AG04450 (cell line): ENCODE data around the gene TMEM151B. TPM values are rescaled to one million over a fixed set of nuclear protein-coding genes. Genes with fewer than 3 reads are reported as not detected.
A peak's percentile ranks its signal among the peaks of the same experiment; 100 is the strongest.

Experiments used
- CTCF ChIA-PET: fragments of 300-600, 350-600 bp; formaldehyde crosslinking; extraction: SDS; loops from one replicate; lab custom pipeline; 2022; ENCODE audit warnings: antibody characterized with exemption, inconsistent platforms; lab: Charles Lee
- POLR2A ChIA-PET: fragments of 350-600 bp; formaldehyde crosslinking; extraction: SDS; loops from one replicate; lab custom pipeline; 2021; ENCODE audit warnings: antibody characterized with exemption, inconsistent platforms; lab: Yijun Ruan, JAX
- DNase-seq: peaks from one replicate; pipeline ENCODE4 v3.0.0-alpha.2; 2011; ENCODE audit warnings: low read depth, low spot score
- H3K27ac ChIP-seq: one replicate; pipeline ENCODE4 v1.5.1; 2012; ENCODE audit warnings: low read depth, low read length, control low read depth
- H3K27me3 ChIP-seq: one replicate; pipeline ENCODE4 v1.6.0; 2012; ENCODE audit warnings: low read length; ENCODE audit not compliant: control insufficient read depth, insufficient read depth
- H3K4me3 ChIP-seq: 2 replicates; pipeline ENCODE4 v1.5.1; 2011; ENCODE audit warnings: mild to moderate bottlenecking, low read depth, low read length, control low read depth
- H3K9me3 ChIP-seq: 2 replicates; pipeline ENCODE4 v1.5.1; 2012; ENCODE audit warnings: low read length; ENCODE audit not compliant: control insufficient read depth, insufficient read depth
- CTCF ChIP-seq: IDR thresholded peaks from 2 replicates; pipeline ENCODE4 v1.5.1; 2011; ENCODE audit warnings: low read depth, low read length, control low read depth, inconsistent platforms
- polyA plus RNA-seq: library from polyadenylated mRNA; depleted of rRNA; stranded (reverse); fragments of >200 nt; gene quantifications from 2 replicates; pipeline ENCODE4 v1.2.3, GENCODE V29; 2011

Gene TMEM151B
- polyA plus RNA-seq, 1 experiment, result not detected

- Histone ChIP-seq H3K4me3 (no peak overlapping the region), H3K27me3 (no peaks in the 10 kb centered on the region), H3K9me3 (no peaks in the 10 kb centered on the region), H3K27ac (no peak overlapping the region)
- no peak for TF ChIP-seq CTCF
- ChIA-PET POLR2A (no interaction called here), CTCF (interaction anchor here (1.4 to 3.3 kb wide), 8 partner anchors 9 to 141 kb away, joined by 3 to 83 read pairs (median 11); partner anchors contain the start of gene SLC29A1)
- DNase-seq, result no peak
Observed at GRCh38 chr6:44235891-44236516, 34.2 kb upstream of the TMEM151B start.

DNA sequence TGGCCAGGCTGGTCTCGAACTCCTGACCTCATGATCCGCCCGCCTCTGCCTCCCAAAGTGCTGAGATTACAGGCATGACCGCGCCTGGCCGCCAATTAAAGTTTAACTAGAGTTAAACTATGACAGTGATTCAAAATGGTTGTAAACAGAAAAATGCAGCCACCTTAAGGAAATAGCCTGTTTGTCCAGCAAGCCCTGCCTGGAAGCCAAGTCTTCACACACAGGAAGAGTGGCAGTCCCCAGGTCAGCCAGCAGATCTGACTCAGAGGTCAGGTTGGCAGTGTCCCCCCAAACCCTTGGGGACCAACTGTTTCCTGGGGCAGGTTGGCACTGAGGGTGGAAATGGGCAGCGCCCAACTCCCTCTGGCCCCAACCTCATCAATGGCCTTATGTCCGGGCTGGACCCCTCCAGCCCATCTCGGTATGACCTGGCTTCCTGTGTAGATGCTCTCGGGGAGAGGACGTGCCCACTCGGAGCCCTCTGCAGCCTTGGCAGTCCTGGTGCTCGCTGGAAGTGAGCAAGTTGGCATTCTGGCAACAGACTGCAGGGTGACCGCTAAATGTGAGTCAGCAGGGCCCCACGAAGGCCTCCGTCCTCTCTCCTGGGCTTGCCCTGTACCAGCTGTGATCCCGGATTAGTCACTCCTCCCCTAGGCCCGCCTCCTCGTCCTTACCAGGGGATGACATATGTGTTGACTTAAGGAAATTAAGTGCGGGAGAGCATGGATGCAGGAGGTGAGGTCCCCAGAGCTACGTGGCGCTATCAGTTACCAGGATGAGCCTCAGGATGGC is 33.0 kb upstream of the TMEM151B start:
- Histone ChIP-seq H3K27me3 (no peaks in the 10 kb centered on the region), H3K9me3 (no peaks in the 10 kb centered on the region), H3K27ac (peak overlapping the region; percentile 81), H3K4me3 (peak overlapping the region; percentile 70)
- DNase-seq, result peak; percentile 83
- ChIA-PET POLR2A (interaction anchor here (0.9 to 1.6 kb wide), 5 partner anchors 8 to 441 kb away, joined by 3 to 12 read pairs (median 3); partner anchors contain the start of genes HSP90AB1 and SLC29A1), CTCF (interaction anchor here (0.6 to 3.3 kb wide), 17 partner anchors 8 to 1318 kb away, joined by 3 to 83 read pairs (median 4); partner anchors contain the start of genes HSP90AB1, SLC29A1 and SLC35B2)
- no peak for TF ChIP-seq CTCF

- peak overlapping the region; percentile 70 for H3K4me3 ChIP-seq
- no peak for DNase-seq
- H3K9me3 ChIP-seq, result no peaks in the 10 kb centered on the region
- CTCF ChIA-PET, result interaction anchor here (0.6 to 1.8 kb wide), 14 partner anchors 10 to 140 kb away, joined by 3 to 15 read pairs (median 4); partner anchors contain the start of genes HSP90AB1 and SLC35B2
- POLR2A ChIA-PET, result interaction anchor here (0.9 to 1.6 kb wide), 5 partner anchors 8 to 441 kb away, joined by 3 to 12 read pairs (median 3); partner anchors contain the start of genes HSP90AB1 and SLC29A1
- peak overlapping the region; percentile 81 for H3K27ac ChIP-seq
- TF ChIP-seq CTCF, result peak; percentile 88
- H3K27me3 ChIP-seq, result no peaks in the 10 kb centered on the region
Observed at GRCh38 chr6:44237813-44238433, 32.3 kb upstream of the TMEM151B start.

GRCh38 chr6:44238687-44239350 is 31.4 kb upstream of the TMEM151B start:
- no peak overlapping the region for H3K27ac ChIP-seq
- DNase-seq, result no peak
- CTCF ChIA-PET, result interaction anchor here (0.6 to 1.8 kb wide), 2 partner anchors 11 to 66 kb away, joined by 3 to 15 read pairs; no protein-coding TSS in a partner anchor
- POLR2A ChIA-PET, result interaction anchor here (1.6 kb wide), 1 partner anchor 8 kb away, joined by 12 read pairs; the partner anchor contains the start of gene HSP90AB1
- no peaks in the 10 kb centered on the region for H3K27me3 ChIP-seq
- no peak overlapping the region for H3K4me3 ChIP-seq
- no peaks in the 10 kb centered on the region for H3K9me3 ChIP-seq
- TF ChIP-seq CTCF, result no peak
